Activated CD8-positive, alpha-beta memory T cell treated with anti-CD3 and anti-CD28 coated beads, Interleukin-2, amount 50 U/mL, for 4 hours (primary cell): ENCODE data around the gene NUPR2.
"Not testable (repeated sequence)": the region's sequence is repeated elsewhere in the genome, so short reads cannot be mapped to it uniquely, and the experiment has no call there.

Source experiments
- DNase-seq: peaks from one replicate; pipeline ENCODE4 v3.0.0-alpha.2; 2020

The NUPR2 gene

GRCh38 chr7:56115852-56116538 is at the start of gene NUPR2:
NUPR2 (minus strand) TSS chr7:56116417; CDS start chr7:56116314, 103 bp downstream.
- no peak for DNase-seq

- no peak for DNase-seq
These were observed 41.1 kb upstream of the NUPR2 start for GRCh38 chr7:56157238-56157790.

- not testable (repeated sequence) for DNase-seq
These were observed 14.8 kb upstream of the NUPR2 start for GRCh38 chr7:56131062-56131461.

DNA sequence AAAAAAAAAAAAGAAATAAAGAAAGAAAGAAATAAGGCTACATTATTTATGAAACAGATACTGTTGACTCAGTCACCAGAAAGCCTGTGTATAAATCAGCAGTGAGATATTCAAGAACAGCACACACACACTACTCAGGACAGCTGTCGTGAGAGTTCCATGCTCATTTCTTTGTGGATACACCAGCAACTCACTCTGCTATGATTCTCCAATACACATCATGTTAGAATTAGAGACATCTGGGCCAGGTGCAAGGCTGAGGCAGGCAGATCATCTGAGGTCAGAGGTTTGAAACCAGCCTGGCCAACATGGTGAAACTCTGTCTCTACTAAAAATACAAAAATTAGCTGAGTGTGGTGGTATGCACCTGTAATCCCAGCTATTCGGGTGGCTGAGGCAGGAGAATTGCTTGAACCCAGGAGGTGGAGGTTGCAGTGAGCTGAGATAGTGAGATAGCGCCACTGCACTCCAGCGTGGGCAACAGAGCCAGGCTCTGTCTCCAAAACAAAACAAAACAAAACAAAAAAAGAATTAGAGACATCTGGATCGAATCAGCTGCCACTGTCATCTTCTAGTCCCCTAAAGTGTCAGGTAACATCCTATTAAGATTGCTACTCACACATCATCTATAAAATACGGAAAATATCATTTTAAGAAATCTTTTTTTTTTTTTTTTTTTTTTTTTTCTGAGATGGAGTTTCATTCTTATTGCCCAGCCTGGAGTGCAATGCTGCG is 11.2 kb upstream of the NUPR2 start:
- DNase-seq = no peak

- DNase-seq = no peak
These were observed 9.6 kb upstream of the NUPR2 start for GRCh38 chr7:56125831-56126230.

DNA sequence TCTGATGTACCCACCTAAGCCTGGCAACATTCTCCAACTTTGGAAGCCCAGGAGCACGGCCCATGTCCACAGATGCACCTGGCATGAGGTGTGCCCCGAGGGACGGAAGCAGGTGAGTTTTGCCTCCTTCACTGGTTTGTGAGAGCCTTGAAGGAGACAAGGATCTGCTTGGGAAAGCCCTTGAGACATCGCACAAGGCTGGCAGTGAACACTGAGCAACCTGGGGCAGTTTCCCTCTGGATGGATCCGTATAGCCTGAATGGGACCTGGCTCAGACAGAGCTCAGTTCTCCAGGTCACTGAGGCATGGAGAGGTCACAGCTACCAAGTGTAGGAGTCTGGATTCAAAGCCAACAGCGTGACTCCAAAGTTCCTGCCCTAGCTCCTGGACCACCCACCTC is 8.8 kb upstream of the NUPR2 start:
- no peak for DNase-seq

GRCh38 chr7:56121440-56121839 is 5.2 kb upstream of the NUPR2 start:
- no peak for DNase-seq

DNA sequence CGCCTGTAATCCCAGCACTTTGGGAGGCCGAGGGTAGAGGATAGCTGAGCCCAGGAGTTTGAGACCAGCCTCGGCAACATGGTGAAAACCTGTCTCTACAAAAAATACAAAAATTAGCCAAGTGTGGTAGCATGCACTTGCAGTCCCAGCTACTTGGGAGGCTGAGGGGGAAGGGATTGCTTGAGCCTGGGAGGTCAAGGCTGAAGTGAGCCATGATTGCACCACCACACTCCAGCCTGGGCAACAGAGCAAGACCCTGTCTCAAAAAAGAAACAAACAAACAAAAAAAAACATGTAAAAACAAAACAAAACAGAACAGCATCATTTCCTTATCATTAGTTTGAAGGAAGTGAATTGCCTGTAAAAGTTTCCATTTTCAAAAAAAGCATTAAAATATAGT is 4.0 kb downstream of the NUPR2 start:
- DNase-seq = not testable (repeated sequence)

- DNase-seq = no peak
These were observed 5.6 kb downstream of the NUPR2 start for GRCh38 chr7:56110611-56111010.

- DNase-seq = no peak
These were observed 8.3 kb downstream of the NUPR2 start for GRCh38 chr7:56107954-56108258.

- DNase-seq = peak; percentile 89
These were observed 9.8 kb downstream of the NUPR2 start, which contains the start of gene CHCHD2 for GRCh38 chr7:56106108-56107073. CHCHD2 (minus strand) TSS chr7:56106476; CDS start chr7:56106413, 63 bp downstream.

GRCh38 chr7:56105508-56105907 is 10.7 kb downstream of the NUPR2 start:
- peak; percentile 24 for DNase-seq

- DNase-seq = not testable (repeated sequence)
These were observed 12.1 kb downstream of the NUPR2 start for GRCh38 chr7:56104138-56104537.

GRCh38 chr7:56099653-56100052 is 16.6 kb downstream of the NUPR2 start:
- DNase-seq = no peak

DNA sequence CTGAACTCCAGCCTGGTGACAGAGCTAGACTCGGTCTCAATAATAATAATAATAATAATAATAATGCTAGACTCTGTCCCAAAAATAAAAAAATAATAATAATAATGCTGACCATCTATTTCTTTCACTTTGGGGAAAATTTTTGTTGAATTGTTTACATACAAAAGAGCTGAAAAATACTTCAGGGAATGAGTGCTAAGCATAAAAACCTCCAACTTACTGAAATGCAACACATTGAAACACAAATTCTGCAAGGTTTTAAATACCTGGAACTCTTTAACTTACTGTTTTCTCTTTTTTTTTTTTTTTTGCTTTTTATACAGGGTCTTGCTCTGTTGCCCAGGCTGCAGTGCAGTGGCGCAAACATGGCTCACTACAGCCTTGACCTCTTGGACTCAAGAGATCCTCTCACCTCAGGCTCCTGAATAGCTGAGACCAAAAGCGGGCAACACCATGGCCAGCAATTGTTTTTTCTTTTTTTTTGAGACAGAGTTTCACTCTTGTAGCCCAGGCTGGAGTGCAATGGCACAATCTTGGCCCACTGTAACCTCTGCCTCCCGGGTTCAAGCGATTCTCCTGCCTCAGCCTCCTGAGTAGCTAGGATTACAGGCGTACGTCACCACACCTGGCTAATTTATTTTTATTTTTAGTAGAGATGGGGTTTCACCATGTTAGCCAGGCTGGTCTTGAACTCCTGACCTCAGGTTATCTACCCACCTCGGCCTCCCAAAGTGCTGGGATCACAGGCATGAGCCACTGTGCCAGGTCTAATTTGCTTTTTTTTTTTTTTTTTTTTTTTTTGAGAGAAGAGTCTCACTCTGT is 17.8 kb downstream of the NUPR2 start:
- not testable (repeated sequence) for DNase-seq

DNA sequence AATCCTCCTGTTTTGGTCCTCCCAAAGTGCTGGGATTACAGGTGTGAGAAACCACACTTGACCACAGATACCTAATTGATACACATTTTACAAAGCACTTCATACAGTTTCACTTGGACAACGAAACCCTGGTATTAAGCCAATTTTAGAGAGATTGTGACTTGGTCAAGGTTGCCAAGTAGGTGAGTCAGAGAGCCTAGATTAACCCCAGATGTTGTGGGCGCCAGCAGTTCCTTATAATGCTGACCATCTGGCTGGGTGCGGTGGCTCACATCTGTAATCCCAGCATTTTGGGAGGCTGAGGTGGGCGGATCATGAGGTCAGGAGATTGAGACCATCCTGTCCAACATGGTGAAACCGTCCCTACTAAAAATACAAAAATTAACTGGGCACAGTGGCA is 18.5 kb downstream of the NUPR2 start:
- DNase-seq = no peak

DNA sequence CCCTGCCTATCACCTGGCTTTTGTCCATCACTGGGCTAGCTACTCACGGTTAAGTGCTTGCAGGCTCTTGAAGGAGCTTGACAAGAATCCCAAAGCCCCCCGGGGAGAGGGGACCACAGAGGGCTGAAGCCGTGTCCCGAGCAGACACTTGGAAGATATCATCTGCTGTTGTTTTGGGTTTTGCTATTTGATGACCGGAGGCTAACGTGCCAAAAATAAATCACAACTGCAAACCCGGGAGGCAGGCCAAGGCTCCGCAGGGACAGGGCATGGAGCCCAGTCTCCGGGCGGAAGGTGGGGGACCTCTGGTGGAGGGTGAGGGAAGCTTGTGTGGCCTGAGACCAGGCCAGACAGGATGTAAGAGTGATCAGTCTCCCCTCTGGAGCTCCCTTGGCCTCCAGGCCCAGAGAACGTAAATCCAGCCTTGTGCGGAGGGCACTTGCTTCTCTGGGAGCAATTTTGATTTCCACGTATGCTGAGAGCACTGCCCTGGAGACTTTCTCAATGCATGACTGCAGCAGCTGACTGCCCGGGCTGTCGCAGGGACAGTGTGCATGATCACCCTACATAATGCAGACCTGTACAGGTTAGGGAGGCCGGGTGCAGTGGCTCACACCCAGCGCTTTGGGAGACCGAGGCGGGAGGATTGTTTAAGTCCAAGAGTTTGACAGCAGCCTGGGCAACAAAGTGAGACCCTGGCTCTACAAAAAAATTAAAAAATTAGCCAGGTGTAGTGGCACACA is 23.3 kb downstream of the NUPR2 start, which contains the start of gene PHKG1:
Gene PHKG1, minus strand, starts transcription at position 164 of the 743 bp plus-strand sequence. CDS start 4,011 bp downstream, outside the sequence.
- DNase-seq = no peak

DNA sequence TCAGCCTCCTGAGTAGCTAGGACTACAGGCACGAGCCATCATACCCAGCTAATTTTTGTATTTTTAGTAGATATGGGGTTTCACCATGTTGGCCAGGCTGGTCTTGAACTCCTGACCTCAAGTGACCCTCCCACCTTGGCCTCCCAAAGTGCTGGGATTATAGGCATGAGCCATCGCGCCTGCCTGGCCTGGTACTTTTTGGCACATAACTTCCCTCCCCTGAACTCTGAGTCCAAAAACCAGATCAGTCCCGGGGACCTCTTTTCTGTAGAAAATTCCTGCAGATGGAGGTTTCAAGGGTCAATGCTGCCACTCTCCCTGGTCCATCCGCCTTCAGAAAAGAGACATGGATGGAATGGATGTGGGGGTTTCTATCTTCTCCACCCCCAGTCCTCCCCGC is 23.8 kb downstream of the NUPR2 start:
- not testable (repeated sequence) for DNase-seq

DNA sequence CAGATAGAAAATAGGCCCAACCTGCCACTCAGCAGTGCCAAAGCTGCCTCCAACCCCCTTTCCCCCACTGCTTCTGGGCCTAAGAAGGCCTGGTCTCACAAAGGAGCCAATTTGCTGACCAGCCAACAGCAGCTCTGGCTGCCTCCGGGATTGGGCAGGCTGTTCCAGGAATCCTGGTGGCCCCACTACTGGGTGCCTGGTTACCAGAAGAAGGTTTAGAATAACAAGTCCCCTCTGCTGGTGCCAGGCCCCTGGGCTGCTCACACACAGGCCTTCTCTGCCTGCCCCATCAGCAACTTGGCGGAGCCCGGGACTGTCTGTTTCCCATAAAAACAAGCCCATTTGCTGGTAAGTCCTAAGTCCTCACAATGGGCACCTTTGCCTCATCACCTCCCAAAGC is 24.6 kb downstream of the NUPR2 start:
- no peak for DNase-seq

DNA sequence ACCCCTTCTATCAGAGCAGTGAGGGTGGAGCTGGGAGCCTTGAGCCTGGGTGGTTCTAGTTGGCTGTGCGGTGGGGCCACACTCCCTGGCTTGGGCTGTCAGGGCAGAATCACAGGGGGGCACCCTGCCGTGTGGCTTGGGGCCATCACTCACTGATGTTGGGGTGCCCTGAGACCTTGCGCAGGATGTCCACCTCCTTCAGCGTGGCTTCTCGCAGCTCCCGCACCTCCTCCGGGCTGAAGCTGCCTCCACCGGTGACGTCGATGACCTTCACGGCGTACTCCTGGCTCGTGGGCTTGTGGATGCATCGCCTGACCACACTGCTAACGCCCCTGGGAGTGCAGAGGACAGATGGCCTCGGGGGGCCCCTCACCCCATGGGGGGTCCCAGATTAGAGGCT is 28.8 kb downstream of the NUPR2 start:
- DNase-seq = no peak

DNA sequence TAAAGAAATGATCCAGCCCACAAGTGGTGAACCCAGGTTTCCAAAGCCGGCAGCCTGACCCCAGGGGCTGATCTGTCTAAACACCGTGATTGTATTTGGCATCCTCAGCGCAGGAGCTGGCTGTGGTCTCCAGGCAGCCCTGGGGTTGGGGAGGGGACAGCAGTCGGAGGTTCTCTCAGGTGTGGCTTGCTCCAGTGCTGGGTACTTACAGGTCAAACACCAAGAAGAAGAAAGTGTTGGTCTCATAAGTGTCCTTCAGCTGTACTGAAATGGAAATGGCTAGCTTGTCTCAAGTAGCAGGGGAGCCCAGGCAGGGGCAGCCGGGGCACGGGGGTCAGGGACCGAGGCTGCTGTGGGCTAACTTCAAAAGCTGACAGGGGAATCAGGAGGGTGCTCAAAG is 29.5 kb downstream of the NUPR2 start:
- DNase-seq = no peak
